Thoracic aorta (tissue), 2 donors: ENCODE measurements around the gene GNMT. TPM values are rescaled to one million over a fixed set of nuclear protein-coding genes. Genes with fewer than 3 reads are reported as not detected.

Experiments
- ATAC-seq: fragments of 150-250 bp; one replicate; pipeline ENCODE4 v1.8.0; 2017; ENCODE audit warnings: low read depth; ENCODE audit not compliant: insufficient number of reproducible peaks, low FRiP score
- DNase-seq: peaks from one replicate; pipeline ENCODE4 v3.0.0-alpha.2; 2020; ENCODE audit warnings: low spot score
- H3K27ac ChIP-seq, 2 donors: fragments of 200-600 bp; sonication (generic); 1 replicate in 1 of 2; 2 replicates in 1 of 2; pipeline ENCODE4 v1.5.1; 2016; ENCODE audit warnings: mild to moderate bottlenecking in 2 of 2, moderate library complexity in 2 of 2
- H3K27me3 ChIP-seq: fragments of 200-600 bp; sonication (generic); replicated peaks from 2 replicates; pipeline ENCODE4 v1.6.0; 2016; ENCODE audit warnings: mild to moderate bottlenecking; ENCODE audit not compliant: insufficient read depth
- H3K36me3 ChIP-seq: fragments of 200-600 bp; sonication (generic); one replicate; pipeline ENCODE4 v1.5.1; 2016
- H3K4me1 ChIP-seq, 2 donors: fragments of 200-600 bp; sonication (generic); 1 replicate in 1 of 2; 2 replicates in 1 of 2; pipeline versions ENCODE4 v1.5.1 to v1.6.0; 2016; ENCODE audit warnings: low read depth in 2 of 2, mild to moderate bottlenecking in 1 of 2; ENCODE audit not compliant: control insufficient read depth in 1 of 2
- H3K4me3 ChIP-seq: fragments of 200-600 bp; sonication (generic); 2 replicates; pipeline ENCODE4 v1.5.1; 2016; ENCODE audit warnings: mild to moderate bottlenecking
- H3K9me3 ChIP-seq: fragments of 200-600 bp; sonication (generic); 2 replicates; pipeline ENCODE4 v1.5.1; 2016
- total RNA-seq, 2 donors: library from RNA; depleted of rRNA; stranded (reverse); fragments of >200 nt; gene quantifications; one replicate each; pipeline versions ENCODE4 v1.1.0 to v1.2.3, GENCODE V29; 2016
- TF ChIP-seq, protein P1 (sequence below): fragments of 200-600 bp; sonication (generic); IDR thresholded peaks from one replicate; pipeline ENCODE4 v1.5.1; 2019; ENCODE audit warnings: antibody characterized with exemption

The GNMT gene
- total RNA-seq, 2 donors from 2014 or later = 3.3 TPM; not detected in 1

- Histone ChIP-seq H3K27me3 (no peaks in the 10 kb centered on the region), H3K4me1 (no peaks in the 10 kb centered on the region), H3K4me3 (no peak overlapping the region), H3K36me3 (no peaks in the 10 kb centered on the region), H3K27ac (no peak overlapping the region), H3K9me3 (no peaks in the 10 kb centered on the region)
- ATAC-seq = no peak
- DNase-seq = no peak
- TF ChIP-seq, protein P1, sequence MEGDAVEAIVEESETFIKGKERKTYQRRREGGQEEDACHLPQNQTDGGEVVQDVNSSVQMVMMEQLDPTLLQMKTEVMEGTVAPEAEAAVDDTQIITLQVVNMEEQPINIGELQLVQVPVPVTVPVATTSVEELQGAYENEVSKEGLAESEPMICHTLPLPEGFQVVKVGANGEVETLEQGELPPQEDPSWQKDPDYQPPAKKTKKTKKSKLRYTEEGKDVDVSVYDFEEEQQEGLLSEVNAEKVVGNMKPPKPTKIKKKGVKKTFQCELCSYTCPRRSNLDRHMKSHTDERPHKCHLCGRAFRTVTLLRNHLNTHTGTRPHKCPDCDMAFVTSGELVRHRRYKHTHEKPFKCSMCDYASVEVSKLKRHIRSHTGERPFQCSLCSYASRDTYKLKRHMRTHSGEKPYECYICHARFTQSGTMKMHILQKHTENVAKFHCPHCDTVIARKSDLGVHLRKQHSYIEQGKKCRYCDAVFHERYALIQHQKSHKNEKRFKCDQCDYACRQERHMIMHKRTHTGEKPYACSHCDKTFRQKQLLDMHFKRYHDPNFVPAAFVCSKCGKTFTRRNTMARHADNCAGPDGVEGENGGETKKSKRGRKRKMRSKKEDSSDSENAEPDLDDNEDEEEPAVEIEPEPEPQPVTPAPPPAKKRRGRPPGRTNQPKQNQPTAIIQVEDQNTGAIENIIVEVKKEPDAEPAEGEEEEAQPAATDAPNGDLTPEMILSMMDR = no peak
Measured at GRCh38 chr6:42921801-42922200, 38.8 kb upstream of the GNMT start.

- no peak overlapping the region for H3K27ac ChIP-seq
- no peaks in the 10 kb centered on the region for H3K27me3 ChIP-seq
- no peak overlapping the region for H3K4me3 ChIP-seq
- TF ChIP-seq, protein P1 = no peak
- no peaks in the 10 kb centered on the region for H3K9me3 ChIP-seq
- DNase-seq (no peak), ATAC-seq (no peak)
- H3K4me1 ChIP-seq = peaks cover 4 to 8% of the 10 kb centered on the region in 2 donors
- H3K36me3 ChIP-seq = no peaks in the 10 kb centered on the region
Measured at GRCh38 chr6:42923666-42924065, 36.9 kb upstream of the GNMT start.

DNA sequence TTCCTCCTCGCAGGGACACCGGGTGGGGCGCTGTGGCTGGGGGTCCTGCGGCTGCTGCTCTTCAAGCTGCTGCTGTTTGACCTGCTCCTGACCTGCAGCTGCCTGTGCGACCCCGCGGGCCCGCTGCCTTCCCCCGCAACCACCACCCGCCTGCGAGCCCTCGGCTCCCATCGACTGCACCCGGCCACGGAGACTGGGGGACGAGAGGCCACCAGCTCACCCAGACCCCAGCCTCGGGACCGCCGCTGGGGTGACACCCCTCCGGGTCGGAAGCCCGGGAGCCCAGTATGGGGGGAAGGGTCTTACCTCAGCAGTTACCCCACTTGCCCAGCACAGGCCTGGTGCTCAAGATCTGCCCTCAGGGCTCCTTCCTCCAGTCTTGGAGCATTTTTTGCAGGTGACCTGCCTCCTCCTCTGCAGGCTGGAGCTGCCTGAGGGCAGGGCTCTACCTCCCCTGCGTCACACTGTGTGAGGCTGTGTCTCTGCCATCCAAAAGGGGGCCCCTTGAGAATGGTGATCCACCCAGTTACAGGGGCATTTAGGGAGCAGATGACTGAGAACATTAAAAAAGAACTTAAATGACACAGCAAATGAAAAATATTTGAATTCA lies 35.2 kb upstream of the GNMT start:
- DNase-seq (no peak), ATAC-seq (no peak)
- Histone ChIP-seq H3K27ac (no peak overlapping the region), H3K9me3 (no peaks in the 10 kb centered on the region), H3K4me3 (no peak overlapping the region), H3K4me1 (peaks cover 7 to 14% of the 10 kb centered on the region in 2 donors), H3K36me3 (no peaks in the 10 kb centered on the region), H3K27me3 (no peaks in the 10 kb centered on the region)
- TF ChIP-seq, protein P1 = no peak

DNA sequence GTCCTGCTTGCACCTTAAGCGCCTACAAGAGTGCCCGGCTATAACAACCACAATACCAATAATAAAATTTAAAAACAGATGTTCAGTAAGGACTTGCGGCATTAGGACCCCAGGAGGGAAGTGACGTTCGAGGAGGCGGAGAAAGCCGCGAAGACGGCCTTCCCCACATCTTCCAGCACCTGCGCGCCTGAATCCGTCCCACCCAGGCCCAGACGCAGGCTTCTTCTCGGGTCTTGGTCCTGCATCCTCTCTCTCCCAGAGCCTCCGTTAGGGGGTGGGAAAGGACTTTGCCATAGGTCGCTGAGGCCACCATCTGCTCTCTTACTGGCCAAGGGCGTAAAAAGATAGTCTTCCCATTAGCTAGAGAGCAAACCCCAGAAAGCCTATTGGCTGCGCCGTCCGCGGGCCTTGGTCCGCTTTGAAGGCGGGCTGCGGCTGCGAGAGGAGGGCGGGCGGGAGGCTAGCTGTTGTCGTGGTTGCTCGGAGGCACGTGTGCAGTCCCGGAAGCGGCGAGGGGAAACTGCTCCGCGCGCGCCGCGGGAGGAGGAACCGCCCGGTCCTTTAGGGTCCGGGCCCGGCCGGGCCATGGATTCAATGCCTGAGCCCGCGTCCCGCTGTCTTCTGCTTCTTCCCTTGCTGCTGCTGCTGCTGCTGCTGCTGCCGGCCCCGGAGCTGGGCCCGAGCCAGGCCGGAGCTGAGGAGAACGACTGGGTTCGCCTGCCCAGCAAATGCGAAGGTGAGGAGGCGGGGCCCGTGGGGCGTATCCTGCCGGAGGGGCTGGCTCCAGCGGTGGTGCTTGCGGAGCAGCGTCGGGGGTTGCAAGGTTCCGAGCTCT lies 31.4 kb upstream of the GNMT start, which contains the start of gene CNPY3:
CNPY3 (plus strand) TSS at position 495 of the 835 bp plus-strand sequence; CDS start at position 586, 91 bp downstream.
- TF ChIP-seq, protein P1 = no peak
- peak; percentile 79 for ATAC-seq
- Histone ChIP-seq H3K9me3 (no peaks in the 10 kb centered on the region), H3K36me3 (peaks cover 2% of the 10 kb centered on the region), H3K27me3 (no peaks in the 10 kb centered on the region), H3K27ac (peak within 1 kb of the TSS; percentile 86 to 93), H3K4me1 (peaks cover 15 to 39% of the 10 kb centered on the region in 2 donors), H3K4me3 (peak within 1 kb of the TSS; percentile 93)
- DNase-seq = peak; percentile 83

- H3K36me3 ChIP-seq = peaks cover 9% of the 10 kb centered on the region
- peaks cover 15 to 39% of the 10 kb centered on the region in 2 donors for H3K4me1 ChIP-seq
- peak overlapping the region; percentile 93 for H3K4me3 ChIP-seq
- TF ChIP-seq, protein P1 = no peak
- H3K27ac ChIP-seq = peak overlapping the region; percentile 86 to 93
- no peak for DNase-seq
- H3K27me3 ChIP-seq = no peaks in the 10 kb centered on the region
- ATAC-seq = no peak
- H3K9me3 ChIP-seq = no peaks in the 10 kb centered on the region
Measured at GRCh38 chr6:42929821-42930360, 30.7 kb upstream of the GNMT start.
